Measurements from ENCODE around the gene NKAPL.
A peak's percentile ranks its signal among the peaks of the same experiment; 100 is the strongest.

The NKAPL gene

GRCh38 chr6:28258877-28259777 lies at the start of gene NKAPL:
Gene NKAPL (plus strand): TSS chr6:28259297. CDS start chr6:28259372, 75 bp downstream.
- peak; percentile 42 for DNase-seq (ENCODE audit: low read depth)

GRCh38 chr6:28209753-28210535 lies 49.2 kb upstream of the NKAPL start:
- no peak for DNase-seq (ENCODE audit: low read depth)

GRCh38 chr6:28211840-28212509 lies 47.1 kb upstream of the NKAPL start:
- no peak for DNase-seq (ENCODE audit: low read depth)

GRCh38 chr6:28212510-28213212 lies 46.4 kb upstream of the NKAPL start:
- no peak for DNase-seq (ENCODE audit: low read depth)

GRCh38 chr6:28213213-28213523 lies 45.9 kb upstream of the NKAPL start:
- no peak for DNase-seq (ENCODE audit: low read depth)

GRCh38 chr6:28215425-28215824 lies 43.7 kb upstream of the NKAPL start:
- DNase-seq (ENCODE audit: low read depth): no peak

- DNase-seq (ENCODE audit: low read depth): no peak
These were observed 41.2 kb upstream of the NKAPL start for GRCh38 chr6:28217890-28218289.

- DNase-seq (ENCODE audit: low read depth): no peak
These were observed 40.5 kb upstream of the NKAPL start for GRCh38 chr6:28218312-28219248.

GRCh38 chr6:28220257-28221133 lies 38.6 kb upstream of the NKAPL start:
- no peak for DNase-seq (ENCODE audit: low read depth)

GRCh38 chr6:28224131-28225055 lies 34.7 kb upstream of the NKAPL start:
- DNase-seq (ENCODE audit: low read depth): no peak

- peak; percentile 22 for DNase-seq (ENCODE audit: low read depth)
These were observed 33.9 kb upstream of the NKAPL start, which contains the start of gene ZSCAN9 for GRCh38 chr6:28225056-28225834. Gene ZSCAN9 (plus strand): TSS chr6:28225275. CDS start chr6:28227085, 1,810 bp downstream.

GRCh38 chr6:28226460-28226859 lies 32.6 kb upstream of the NKAPL start:
- no peak for DNase-seq (ENCODE audit: low read depth)

GRCh38 chr6:28232785-28233184 lies 26.3 kb upstream of the NKAPL start:
- no peak for DNase-seq (ENCODE audit: low read depth)

- no peak for DNase-seq (ENCODE audit: low read depth)
These were observed 23.1 kb upstream of the NKAPL start for GRCh38 chr6:28235912-28236452.

- no peak for DNase-seq (ENCODE audit: low read depth)
These were observed 19.5 kb upstream of the NKAPL start for GRCh38 chr6:28239636-28240035.

- DNase-seq (ENCODE audit: low read depth): no peak
These were observed 18.6 kb upstream of the NKAPL start for GRCh38 chr6:28240471-28240870.

GRCh38 chr6:28243946-28244345 lies 15.2 kb upstream of the NKAPL start:
- no peak for DNase-seq (ENCODE audit: low read depth)

Data from activated T-cell treated with anti-CD3 and anti-CD28 coated beads for 1 hour (primary cell).